Lower leg skin (tissue), 3 donors: Measurements from ENCODE around the gene FRMD6.
"Not testable (repeated sequence)": the region's sequence is repeated elsewhere in the genome, so short reads cannot be mapped to it uniquely, and the experiment has no call there.

ENCODE experiments used
- POLR2A ChIP-seq, 2 donors: fragments of 450-650 bp; IDR thresholded peaks; one replicate each; pipeline ENCODE4 v1.6.1; 2016 to 2017; ENCODE audit warnings: antibody characterized with exemption in 2 of 2, mild to moderate bottlenecking in 1 of 2, moderate library complexity in 1 of 2
- TF ChIP-seq, protein P1 (sequence below), 3 donors: fragments of 450-650 bp; IDR thresholded peaks; one replicate each; pipeline ENCODE4 v1.5.1; 2016; ENCODE audit warnings: antibody characterized with exemption in 3 of 3, mild to moderate bottlenecking in 3 of 3, moderate library complexity in 2 of 3

DNA sequence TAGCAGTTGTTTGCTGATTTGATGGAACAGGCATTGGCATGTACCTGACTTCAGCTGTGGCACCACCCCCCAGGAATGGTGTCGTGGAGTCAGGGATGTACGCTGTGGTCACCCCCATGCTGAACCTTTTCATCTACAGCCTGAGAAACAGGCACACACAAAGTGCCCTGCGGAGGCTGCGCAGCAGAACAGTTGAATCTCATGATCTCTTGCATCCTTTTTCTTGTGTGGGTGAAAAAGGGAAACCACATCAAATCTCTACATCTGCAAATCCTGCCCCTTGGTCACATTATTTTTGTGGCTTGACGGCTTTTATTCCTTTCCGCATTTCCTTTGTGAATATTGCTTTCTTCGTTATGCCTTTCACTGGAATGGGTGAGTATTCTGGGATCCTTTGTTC is 106.0 kb downstream of the FRMD6 start:
- TF ChIP-seq, protein P1, sequence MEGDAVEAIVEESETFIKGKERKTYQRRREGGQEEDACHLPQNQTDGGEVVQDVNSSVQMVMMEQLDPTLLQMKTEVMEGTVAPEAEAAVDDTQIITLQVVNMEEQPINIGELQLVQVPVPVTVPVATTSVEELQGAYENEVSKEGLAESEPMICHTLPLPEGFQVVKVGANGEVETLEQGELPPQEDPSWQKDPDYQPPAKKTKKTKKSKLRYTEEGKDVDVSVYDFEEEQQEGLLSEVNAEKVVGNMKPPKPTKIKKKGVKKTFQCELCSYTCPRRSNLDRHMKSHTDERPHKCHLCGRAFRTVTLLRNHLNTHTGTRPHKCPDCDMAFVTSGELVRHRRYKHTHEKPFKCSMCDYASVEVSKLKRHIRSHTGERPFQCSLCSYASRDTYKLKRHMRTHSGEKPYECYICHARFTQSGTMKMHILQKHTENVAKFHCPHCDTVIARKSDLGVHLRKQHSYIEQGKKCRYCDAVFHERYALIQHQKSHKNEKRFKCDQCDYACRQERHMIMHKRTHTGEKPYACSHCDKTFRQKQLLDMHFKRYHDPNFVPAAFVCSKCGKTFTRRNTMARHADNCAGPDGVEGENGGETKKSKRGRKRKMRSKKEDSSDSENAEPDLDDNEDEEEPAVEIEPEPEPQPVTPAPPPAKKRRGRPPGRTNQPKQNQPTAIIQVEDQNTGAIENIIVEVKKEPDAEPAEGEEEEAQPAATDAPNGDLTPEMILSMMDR (IDR thresholded peaks at IDR 0.05), result not testable (repeated sequence)
- TF ChIP-seq POLR2A (IDR thresholded peaks at IDR 0.05), result not testable (repeated sequence)
